T-helper 2 cell (primary cell): ENCODE data around the gene DNMT3A.

Source experiments
- DNase-seq, 5 experiments: peaks; one replicate each; pipeline versions ENCODE4 v3.0.0 to v3.0.0-alpha.2; 2012 to 2022

Gene DNMT3A

GRCh38 chr2:25197336-25198208 lies 144.2 kb downstream of the DNMT3A start:
- DNase-seq: no peak

DNA sequence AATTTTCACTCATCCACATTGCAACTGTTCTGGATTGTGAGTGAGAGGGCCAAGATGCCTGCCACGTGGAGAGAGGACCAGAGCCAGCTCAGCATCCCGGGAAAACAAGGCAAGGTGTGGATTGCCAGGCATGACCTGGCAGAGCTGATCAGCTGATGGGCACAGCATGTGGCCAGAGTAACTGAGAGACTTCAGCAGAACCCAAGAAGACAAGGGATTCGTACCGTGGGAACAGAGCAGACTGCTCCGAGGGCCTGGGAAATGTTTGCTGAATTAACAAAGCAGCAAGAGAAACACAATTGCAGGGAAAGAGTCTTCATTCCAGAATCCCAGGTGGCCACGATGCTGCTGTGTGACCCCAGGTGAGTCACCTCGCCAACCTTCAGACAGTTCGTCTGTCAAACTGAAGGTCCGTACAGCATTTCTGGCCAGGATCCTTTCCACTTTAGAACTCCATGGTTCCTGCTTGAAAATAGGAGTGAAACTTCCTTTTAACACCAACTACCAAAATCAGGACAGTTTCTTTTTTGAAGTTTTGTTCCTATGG lies 147.1 kb downstream of the DNMT3A start:
- DNase-seq: no peak

DNA sequence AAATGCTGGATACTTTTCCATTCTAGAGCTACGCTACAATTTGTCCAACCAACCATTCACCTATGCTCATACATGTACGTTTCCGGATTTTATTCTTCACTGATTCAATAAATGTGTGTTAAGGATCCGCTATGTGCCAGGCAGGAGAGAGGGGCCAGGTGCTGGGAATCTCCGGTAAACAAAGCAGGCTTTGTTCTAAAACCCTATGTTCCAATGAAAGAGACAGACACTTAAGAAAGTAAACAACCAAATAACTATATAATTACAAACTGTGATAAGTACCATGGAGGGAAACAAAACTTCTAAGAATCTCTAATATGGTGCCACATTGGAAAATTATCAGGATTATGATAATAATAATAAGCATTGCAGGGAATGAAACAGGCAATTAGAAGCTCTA lies 151.2 kb downstream of the DNMT3A start:
- no peak for DNase-seq

DNA sequence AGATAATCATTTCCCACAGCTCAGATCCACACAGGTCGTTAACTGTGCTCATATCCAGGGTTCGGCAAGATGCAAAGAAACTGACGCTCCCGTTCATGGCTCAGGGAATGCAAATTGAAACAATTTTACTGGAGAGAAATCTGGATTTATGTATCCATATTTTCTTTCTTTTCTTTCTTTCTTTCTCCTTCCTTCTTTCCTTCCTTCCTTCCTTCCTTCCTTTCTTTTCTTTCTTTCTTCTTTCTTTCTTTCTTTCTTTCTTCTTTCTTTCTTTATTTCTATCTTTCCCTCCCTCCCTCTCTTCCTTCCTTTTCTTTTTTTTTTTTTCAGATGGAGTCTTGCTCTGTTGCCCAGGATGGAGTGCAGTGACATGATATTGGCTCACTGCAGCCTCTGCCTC lies 153.3 kb downstream of the DNMT3A start:
- no peak for DNase-seq

DNA sequence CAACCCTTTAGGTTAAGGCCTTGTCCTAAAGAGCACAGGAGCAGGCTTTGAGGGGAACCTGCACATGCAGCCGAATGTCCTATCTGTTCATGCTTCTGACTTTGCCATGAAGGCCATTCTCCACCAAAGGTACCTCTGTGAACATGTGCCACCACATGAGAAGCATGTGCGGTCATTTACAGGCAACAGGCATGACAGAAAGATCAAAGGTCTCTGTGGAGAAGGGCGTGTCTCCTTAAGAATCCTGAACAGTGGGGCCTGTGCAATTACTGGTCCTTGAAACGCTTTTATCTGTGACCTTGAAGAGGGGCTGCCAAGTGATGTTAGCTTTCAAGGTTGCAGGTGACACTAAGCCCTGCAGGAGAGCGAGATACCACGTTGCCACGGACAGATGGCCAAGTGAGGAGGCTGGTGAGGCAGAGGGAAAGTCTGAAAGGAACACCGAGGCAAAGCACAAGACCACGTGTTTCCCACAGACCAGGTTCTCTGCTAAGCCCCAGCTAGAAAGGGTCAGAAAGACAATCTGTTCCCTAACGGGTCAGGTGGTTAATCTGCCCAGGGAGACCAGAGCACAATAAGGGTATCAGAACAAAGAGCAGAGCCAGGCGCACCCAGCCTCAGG lies 153.9 kb downstream of the DNMT3A start:
- DNase-seq: no peak

DNA sequence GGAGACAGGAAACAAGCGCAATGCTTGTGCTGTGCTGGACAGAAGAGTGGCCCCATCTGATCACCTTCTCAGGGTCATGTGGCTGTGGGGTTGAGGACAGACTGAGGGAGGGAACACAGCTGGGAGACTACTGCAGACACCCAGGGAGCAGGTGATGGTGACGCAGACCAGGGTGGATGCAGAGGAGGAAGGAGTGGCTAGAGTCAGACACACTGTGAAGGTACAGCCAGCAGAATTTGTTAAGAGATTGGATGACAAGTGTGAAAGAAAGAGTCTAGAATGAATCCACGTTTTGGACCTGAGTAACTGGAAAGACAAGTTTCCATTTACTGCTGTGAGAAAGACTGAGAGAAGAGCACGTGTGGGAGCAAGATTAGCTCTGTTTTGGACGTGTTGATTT lies 157.5 kb downstream of the DNMT3A start:
- no peak for DNase-seq

- DNase-seq: no peak
These were observed 162.7 kb downstream of the DNMT3A start for GRCh38 chr2:25178976-25179375.
